ENCODE results near the gene SUPT20HL2.

GRCh38 chrX:24334461-24334860 lies 20.6 kb upstream of the SUPT20HL2 start:
- TF ChIP-seq CTCF (IDR thresholded peaks at IDR 0.05) (no peak), POLR2A (IDR thresholded peaks at IDR 0.05) (no peak)
